GM19025 (cell line): ENCODE measurements around the gene WTAP.
"Not testable (repeated sequence)": the region's sequence is repeated elsewhere in the genome, so short reads cannot be mapped to it uniquely, and the experiment has no call there.

Source experiments
- ATAC-seq: cut with Tn5 transposase; IDR thresholded peaks from one replicate; pipeline ENCODE4 v1.9.1; 2021; ENCODE audit warnings: mild to moderate bottlenecking, low read depth, moderate library complexity; ENCODE audit not compliant: unreplicated experiment

Gene WTAP

DNA sequence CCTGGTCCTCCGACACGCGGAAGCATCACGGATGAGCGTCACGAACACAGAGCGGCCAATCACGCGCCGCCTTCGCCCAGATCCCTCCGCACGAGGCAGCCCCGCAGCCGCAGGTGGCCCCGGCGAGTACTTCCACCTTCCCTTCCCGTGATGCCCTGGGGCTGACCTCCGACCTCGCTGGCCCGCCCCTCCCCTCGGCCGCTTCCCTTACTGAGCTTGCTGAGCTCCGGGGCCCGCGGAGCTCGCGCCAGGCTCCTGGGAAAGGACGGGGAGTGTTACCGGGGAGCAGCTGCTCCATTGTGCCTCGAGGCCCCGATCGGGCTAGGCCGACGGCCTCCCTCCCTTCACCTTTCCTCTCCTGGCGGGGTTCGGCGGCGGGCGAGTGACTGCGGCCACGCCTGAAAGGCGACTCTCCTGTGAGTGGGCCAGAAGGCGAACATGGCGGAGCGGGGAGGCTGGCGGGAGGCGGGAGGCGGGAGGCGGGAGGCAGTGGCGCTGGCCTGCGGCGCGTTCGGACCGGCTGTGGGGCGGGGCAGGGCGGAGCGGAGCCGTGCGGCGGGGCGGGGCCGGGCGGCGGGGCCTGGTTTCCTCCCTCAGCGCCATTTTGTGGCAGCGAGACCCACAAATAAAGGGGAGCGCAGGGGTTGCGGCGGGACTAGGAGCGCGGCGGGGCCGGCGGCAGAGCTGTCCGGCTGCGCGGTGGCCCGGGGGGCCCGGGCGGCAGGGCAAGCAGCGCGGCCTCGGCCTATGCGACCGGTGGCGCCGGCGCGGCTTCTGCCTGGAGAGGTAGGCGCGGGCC lies at the start of gene WTAP:
Gene WTAP (plus strand): TSS at position 589 of the 799 bp plus-strand sequence. CDS start 8,760 bp downstream, outside the sequence.
- ATAC-seq: peak; percentile 64

DNA sequence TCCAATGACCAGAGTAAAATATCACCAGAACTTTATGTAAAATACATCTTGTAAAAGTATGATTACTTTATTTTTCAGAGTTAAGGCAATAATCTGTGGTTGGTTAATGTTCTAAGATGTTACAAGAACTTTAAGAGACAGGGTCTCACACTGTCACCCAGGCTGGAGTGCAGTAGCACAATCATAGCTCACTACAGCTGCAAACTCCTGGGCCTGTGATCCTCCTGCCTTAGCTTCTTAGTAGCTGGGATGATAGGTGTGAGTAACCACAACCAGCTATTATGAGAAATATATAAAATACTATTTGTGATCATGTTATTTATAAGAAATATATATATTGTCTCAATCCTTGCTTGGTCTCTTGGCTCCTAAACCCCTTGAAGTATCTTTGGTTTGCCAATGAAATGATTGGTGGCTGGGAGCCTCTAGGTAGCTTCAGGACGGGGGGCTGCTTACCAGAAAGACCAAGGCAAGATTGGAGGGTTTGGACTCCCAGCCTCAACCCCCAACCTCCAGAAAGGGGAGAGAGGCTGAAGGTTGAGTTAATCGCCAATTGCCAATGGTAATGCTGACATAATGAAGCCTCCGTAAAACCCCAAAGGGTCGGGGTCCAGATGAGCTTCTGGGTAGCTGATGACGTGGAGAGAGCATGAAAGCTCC lies 49.7 kb upstream of the WTAP start:
- ATAC-seq: no peak

DNA sequence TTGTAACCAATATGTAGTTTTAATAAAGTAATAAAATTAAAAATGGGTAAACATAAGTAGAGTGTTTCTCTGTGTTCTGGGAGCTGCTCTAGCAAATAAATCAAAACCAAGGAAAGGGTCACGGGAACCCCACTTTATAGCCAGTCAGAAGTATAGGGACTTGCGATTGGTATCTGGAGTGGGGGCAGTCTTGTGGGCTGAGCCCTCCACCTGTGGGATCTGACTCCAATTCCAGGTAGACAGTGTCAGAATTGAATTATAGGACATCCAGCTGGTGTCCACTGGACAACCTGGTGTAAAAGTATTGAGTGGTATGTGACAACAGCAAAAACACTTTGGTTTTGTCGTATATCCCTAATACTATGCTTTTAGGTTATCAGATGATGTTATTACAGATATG lies 48.7 kb upstream of the WTAP start:
- ATAC-seq: no peak

DNA sequence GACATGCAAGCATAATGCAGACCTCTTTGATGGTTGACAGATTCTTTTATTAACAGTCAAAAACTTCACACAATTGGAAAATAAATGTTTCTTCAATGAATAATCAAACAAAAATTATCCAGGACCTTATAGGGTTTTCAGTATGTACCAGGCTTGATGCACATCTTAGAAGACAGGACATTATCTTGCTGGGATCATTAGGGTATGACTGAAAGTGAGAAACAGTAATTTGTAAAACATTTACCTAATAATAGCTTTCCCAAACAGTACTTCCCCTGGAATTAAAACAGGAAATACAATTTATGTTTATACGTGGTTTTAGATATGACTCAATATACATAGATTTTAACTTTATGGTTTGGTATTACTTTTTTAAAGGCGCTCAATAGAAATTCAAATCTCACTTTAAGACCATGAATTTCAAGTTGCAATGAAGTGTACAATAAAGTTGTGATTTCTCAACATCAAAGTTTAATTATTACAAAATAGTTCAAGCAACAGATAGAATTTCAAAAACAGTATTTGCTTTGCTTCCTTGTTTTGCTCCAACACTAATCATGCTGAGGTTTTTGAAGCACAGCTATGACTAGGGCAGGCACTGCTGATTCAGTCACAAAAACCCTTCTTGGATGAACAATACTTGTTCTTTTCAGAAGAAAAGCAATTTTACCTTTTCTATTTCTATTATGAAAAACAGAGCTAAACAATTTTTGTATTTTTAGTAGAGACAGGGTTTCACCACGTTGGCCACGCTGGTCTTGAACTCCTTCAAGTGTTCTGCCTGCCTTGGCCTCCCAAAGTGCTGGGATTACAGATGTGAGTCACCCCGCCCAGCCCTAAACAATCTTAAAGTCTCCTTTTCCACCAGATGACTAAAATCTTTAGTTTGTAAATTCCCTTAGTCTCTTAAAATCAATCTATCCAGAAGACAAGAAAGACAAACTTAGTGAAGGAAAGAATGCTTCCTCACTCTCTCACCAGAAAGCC lies 47.9 kb upstream of the WTAP start:
- ATAC-seq: no peak

DNA sequence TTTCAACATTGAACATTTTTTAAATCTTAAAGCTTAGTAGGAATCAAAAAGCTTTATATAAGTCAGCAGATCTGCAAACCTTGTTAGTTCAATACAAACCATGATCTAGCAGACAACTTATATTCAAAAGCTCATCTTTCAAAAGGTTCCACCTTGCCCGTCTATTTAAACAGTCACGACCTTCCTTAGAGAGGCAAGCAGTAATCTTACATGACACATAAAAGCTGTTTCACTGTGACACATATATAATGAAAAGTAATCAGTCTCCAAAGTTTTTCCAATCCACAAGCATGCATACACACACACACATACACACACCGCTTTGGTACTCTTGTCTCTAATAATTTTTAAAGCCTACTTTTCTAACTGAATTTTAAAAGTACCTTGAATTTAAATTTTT lies 47.2 kb upstream of the WTAP start:
- no peak for ATAC-seq

DNA sequence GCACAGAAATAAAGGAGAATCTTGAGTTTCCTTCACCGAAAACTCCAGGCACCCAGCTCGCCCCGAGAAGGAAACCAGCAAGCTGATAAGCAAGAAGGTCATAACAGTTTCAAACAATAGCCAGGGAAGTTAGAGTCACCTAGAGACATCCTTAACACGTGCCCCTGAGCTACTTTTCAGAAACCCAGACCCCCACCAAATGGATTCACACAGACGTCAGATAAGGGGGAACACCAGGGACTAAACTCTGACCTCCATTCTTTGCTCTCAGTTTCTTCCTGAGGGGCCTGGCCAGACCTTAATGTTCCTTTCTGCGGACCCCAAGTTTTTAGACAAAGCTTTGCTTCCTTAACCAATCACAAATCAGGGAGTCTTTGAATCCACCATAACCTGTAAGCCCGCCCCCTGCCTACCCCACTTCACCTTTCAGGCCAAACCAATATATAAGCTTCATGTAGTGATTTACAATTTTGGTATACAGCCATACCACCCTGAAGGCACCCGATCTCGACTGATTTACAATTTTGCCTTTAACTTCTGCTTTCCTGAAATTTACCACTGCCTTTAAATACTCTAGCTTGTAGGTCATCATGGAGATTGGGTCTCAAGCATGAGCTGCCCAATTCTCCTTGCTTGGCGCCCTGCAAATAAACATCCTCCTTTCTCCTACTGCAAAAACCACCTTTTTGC lies 46.0 kb upstream of the WTAP start:
- ATAC-seq: no peak

DNA sequence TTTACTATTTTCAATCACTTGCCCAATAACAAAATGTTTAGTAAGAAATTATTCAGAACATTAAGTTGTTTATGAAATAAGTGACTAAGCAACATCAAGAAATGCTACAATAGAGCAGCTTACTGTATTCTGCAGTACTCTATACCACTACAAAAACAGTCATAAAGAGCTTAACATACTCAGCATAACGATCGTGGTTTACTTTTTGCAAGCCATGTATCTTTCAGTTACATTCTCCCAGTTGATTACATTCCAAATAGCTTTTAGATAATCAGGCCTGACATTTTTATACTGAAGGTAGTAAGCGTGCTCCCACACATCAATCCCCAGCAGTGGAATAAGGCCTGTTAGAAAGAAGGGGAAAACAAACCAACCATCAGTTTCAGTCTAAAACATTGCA lies 45.0 kb upstream of the WTAP start:
- no peak for ATAC-seq

DNA sequence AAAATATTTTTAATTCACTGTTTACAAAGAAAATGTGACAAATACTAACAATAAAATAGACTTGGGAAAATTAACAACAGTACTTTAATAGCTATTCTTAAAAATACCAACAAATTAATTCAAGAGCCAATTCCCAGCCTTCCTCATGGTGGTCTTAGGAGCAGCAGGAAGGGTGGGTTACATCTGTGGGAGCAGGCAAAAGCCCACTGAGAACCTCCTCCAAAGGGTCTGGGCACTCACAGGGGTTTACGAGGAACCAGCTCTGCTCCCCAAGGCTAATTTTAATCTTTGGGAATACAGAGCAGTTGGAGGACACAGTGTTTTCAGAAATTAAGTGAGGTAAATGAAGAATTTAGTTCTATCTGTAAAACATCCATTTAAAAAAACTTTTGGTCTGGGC lies 44.5 kb upstream of the WTAP start:
- no peak for ATAC-seq

DNA sequence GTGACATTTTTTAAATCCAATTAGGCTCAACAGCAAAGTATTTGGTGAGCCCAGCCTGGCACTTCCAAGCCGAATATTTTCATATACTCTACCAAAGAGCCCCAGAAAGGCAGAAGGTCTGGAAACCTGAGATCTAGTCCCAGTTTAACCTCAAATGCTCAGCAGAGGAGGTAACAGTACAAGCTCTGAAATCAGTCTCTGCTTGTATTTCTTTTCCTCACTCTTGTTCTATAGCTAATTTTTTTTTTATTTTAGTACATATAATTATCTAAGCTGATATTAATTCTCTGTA lies 43.3 kb upstream of the WTAP start:
- ATAC-seq: no peak

DNA sequence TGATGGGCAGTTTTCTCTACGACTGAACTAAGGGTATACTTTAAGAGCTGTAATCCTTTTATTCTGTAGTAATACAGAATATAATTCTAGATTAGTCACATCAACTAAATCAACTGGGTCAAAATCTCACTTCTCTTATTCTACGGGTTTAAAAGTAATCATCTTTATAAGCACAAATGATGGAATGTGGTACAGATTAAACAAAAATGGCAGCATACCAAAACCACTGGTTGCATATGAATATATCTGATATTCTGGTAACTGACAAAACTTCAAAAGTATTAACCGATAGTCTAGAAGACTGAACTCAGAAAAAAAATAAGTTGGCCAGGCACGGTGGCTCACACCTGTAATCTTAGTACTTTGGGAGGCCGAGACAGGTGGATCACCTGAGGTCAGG lies 41.3 kb upstream of the WTAP start:
- no peak for ATAC-seq

DNA sequence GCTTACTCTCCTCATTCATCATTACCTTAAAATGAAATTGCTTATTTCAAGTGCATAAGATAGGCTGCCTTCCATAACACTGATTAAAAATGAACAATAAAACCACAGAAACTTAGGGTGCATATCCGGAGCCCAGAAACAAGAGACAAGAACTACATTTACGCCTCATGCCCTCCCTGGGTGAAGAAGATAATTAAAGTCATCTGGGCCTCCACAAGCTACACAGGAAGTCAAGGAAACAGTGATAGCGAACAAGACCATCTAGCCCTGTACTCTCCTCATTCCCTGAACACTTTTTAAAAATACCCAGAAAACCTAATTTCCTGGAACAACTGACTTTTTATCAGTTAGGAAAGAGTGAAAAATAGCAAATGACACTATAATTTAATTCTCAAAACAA lies 40.6 kb upstream of the WTAP start:
- no peak for ATAC-seq

DNA sequence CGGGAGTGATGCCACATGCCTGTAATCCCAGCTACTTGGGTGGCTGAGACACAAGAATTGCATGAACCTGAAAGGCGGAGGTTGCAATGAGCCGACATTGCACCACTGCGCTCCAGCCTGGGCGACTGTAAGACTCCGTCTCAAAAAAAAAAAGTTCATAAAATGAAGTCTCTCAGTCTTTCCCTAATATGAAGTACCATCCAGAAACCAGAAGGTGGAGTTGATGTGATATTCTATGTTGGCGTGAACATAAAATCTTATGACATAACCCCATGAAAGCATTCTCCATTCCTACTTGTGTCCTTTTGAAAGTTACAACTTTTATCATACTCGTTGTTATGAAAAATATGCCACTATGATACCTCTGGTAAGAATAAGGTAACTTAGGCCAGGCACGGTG lies 40.0 kb upstream of the WTAP start:
- ATAC-seq: no peak

DNA sequence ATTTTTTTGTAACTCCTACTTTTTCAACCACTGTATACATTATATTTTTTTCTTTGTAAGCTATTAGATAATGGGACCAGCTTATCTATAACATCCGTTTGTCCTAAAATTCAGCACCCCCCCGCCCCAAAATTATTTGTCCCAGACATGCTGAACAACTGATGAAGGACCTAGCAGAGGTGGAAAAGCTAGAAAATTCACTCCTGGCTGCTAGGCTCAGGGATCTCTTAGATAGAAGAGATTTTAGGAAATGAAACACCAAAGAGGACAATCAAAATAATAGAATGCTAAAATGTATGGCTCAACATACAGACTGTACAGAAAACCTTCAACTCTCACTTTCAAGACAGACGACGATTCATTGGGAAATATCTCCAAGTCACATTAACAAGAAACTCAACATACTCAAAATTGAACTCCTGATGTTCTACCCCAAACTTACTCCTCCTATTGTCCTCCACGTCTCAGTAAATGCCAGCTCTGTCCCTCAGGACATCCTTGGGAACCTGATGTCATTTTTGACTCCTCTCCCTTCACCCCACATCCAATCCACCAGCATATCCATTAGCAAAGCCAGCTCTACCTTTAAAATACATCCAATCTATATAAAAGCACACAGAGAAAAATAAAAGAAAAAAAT lies 38.9 kb upstream of the WTAP start:
- no peak for ATAC-seq

DNA sequence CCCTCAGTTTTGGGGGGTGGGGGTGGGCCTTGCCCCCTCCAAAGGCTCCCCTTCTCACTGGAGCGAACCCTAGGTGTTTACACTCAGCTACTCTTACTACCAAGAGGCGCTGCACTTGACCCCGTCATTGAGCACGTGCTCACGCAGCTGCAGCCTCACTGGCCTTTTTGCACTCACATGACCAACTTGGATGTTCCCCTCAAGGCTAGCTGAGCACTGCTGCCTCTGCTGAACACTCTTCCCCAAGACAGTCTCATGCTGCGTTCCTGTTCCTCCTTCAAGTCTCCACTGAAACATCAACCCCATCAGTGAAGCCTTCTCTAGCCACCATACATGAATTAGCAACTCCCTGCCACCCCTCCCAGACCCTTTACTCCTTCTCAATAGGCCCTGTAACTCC lies 38.3 kb upstream of the WTAP start:
- no peak for ATAC-seq

DNA sequence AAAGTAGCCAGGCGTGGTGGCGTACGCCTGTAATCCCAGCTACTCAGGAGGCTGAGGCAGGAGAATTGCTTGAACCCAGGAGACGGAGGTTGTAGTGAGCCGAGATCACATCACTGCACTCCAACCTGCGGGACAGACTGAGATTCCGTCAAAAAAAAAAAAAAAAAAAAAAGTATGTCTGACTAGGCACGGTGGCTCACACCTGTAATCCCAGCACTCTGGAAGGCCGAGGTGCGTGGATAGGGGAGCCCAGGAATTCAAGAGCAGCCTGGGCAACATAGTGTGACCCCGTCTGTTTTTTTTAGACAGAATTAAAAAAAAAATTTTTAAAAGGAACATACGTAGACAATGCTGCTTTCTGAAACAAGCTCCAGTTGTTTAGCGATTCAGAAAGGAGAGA lies 37.2 kb upstream of the WTAP start:
- ATAC-seq: not testable (repeated sequence)

DNA sequence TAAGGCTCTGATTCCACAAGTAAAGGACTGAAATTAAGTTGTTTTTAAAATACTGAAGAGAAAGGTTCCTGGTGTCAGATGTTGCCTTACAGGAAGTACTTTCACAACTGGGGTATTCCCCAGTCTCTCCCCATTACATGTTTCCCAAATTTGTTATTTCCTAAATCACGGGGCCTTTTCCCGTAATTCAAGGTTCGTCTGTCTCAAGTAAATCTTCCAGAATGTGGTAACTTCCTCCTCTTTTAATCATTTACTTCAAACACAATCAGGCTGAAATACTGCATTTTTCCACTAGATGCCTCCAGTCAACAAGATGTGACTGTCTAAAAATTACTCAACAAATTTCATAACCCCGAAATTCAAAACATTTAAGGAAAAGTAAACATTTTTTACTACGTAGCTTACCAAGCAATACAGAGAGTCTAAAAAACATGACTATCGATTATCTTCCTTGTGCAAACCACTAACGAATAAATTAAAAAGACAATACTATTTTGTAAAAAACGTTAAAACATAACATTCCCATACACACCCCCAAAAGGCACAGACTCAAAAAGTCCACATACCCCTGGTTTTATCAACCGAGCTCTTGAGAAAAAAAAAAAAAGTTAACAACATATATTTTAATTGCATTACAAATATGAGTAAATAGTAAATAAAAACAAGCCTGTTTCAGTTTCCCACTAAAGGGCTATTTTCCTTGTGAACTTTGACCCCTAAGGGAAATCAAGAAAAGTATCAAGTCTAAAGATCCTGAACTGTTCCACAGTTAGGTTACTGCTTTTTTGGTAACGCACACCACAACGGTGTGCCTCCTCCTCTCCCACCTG lies 36.0 kb upstream of the WTAP start:
- ATAC-seq: no peak

DNA sequence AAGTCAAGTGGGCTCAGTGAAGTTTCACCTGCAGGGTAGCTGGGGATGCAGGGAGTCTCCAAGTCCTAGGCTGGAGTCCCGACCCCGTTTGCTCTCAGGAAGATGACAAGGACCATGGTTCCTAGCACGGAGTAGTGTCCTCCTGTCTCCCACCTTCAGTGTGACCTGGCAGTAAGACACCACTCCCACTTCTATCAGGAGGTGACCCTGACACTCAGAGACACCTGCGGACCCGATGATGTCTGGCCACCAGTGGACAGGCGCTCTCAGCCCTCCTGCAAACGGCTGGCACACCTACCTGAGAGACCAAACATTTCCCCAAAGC lies 35.4 kb upstream of the WTAP start:
- no peak for ATAC-seq

DNA sequence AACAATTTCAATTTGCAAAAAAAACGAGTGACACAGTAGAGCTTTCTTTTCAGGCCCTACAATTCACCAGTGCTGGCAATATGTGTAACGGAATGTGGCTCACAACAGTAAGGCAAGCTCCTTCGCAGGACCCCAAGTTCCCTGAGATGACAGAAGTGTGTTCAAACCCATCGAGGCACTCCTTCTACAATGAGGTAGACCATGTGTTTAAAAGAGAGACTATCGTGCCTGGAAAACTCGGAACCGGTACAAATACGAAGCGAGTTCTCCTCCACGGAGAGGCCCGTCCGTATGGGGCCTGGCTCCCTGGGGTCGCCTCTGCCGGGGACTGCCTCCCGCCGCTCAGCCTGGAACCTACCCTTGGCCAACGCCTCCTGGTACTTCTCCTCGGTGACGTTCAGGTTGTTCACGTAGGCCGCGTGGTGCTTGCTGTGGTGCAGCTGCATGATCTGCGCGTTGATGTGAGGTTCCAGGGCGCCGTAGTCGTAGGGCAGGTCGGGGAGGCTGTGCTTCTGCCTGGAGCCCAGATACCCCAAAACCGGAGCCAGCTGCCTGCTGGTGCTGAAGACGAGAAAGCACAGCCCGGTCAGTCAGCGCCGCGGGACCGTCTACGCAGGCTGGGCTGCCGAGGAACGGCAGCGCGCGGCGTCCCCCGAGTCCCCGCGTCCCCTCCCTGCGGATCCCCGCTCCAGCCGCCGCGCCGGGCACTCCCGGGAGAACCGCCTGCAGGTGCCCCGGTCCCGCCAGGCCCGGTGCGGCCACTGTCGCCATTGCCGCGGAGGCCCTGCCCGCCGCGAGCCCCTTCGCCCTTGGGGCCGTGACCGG lies 34.8 kb upstream of the WTAP start:
- ATAC-seq: peak; percentile 25
